CD4-positive, alpha-beta T cell treated with Interleukin-10 for 1 hour (primary cell): ENCODE data around the gene TMX3.

Source experiments
- DNase-seq: peaks from one replicate; pipeline ENCODE4 v3.0.0-alpha.2; 2020

The TMX3 gene

DNA sequence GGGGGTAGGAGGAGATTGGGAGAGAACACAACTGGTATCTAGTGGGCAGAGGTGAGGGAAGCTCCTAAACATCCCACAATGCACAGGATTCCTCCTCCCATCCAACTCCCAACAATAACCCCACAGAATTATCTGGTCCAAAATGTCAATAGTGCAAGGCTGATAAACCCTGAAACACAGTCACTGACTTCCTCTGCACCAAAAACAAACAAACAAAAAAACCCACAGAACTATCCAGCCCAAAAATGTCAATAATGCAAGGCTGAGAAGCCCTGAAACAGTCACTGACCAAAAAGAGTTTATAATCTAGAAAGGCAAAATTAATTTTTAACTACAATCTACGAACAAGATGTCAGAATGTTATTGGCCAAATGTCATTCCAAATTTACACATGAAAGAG lies 9.8 kb downstream of the TMX3 start:
- no peak for DNase-seq

DNA sequence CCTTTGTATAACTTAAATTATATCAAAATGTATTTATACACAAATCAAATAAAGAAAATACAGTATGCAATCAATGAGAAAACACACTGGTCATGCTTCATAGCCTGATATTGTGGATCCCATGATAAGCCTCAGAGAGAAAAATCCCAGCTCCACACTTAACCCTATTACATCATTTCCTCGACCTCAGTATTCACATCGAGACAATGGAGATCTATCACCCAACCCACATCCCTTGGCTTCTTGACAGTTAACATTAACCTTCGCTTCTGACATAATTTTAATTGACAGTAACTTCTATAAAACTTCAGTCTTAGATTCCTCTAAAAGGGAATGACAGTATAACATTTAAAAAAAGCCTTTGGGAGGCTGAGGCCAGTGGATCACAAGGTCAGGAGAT lies 11.6 kb downstream of the TMX3 start:
- no peak for DNase-seq

DNA sequence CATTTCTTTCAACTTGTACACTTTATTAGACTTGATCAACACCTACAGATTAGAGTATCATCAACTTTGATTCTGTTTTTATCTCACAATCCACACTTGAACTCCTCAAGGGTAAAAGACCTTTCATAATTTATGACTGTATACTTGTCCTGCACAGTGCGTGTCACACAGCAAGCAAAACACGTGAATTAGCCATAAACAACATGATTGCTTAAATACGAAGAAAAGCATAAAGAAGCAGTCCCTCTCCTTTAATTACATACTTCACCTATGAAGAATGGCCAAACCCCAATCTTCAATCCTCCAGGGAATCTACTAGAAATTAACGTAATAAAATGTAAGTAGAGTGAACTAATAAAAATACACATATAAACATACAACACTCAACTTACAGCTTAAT lies 13.6 kb downstream of the TMX3 start:
- DNase-seq = no peak

DNA sequence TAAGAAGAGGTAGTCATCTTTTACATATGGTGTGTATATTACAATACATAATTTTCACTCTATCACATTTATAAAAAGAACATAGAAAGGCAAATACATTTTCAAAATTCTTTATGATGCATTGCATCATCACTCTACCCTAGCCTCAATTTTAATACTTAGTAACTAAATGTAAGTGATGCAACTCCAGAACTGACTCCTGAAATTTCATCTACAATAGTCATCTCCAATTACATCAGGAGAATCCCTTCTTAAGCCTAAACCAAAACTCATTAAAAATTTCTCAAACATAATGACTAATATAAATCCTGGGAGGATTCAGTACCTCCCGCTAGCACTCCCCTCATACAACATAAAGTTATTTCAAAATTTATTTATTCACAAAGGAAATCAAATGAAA lies 15.9 kb downstream of the TMX3 start:
- DNase-seq = no peak

DNA sequence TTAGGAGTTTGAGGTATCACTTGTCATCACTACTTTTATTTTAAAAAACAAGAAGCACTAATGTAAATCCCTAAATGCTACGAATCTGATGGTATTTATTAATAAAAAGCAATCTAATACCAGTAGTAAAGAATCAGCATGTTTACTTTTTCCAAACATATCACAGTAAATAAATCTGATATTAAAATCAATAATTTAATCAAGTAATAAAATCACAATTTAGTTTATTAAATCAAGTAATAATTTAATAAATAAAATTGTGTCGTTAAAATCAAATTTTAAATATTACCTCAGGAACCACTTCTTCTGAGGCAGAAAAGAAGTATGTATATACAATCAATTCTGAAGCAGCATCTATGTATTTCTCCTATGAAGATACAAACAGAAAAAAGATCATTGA lies 18.0 kb downstream of the TMX3 start:
- DNase-seq = no peak

DNA sequence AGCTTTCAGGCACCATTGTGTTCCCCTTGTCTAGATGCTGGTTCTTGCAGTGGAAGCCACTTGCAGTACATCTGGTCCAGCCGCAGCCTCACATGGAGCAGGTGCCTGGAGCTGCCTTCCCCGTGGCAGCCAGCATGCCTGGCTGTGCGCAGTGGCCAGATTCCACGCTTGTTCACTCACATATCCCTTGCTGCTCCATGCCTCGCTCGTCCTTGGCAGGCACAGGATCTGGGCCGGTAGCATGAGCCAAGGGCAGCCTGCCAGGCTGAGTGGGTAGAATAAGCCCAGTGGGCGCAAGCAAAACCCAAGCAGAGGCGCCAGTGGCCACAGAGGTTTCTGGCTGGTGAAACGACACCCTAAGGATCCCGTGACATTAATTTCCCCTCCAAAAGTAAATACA lies 20.6 kb downstream of the TMX3 start:
- no peak for DNase-seq

DNA sequence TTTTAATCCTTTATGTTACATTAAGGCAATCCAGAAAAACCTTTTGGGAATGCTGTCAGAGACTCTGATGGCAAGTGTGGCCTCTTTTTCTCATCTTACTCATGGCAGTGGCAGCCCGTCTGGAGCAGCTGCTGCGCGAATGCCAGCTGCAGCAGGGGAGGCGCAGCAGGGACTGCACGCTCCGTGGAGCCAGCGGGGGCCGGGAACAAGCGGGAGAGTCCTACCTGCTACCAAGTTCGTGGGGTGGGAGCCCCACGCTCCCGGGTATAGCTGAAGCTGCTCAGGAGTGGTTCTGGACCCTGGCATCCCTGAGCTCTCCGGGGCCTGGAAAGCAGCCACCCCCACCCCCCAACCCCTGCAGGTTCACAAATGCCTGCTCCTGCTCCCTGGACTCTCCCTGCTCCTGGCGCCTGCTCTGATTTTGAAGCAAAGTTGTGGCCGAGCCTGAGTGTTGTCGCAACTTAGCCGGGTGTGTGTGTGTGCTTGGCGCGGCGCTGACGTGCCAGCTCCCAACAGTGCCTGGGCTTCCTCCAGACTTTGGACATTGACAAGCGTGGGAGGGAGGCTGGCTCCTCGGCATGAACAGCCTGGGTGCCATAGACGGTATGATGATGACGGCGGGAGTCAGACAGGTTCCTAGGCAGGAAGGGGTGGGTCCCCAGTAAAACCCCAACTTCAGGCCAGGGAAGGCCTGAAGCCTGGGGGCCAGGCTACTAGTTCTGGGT lies 21.7 kb downstream of the TMX3 start:
- DNase-seq = no peak

DNA sequence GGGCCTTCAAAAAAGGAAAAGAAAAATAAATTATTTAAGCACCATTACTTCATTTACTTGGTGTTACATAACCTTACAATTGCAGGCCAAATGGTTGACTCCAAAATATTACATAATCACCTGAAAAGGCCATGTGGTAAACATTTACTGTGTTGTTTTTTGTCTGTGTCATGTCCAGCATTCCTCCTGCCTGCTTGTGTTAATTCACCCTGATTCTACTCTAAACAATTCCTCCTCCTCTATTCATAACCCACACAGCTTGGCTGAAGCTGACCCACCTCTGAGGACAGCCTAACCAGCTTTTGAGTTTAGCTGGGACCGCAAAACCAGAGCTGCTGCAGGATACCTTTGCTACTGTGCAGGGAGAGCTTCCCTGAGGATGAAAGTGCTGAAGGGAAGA lies 35.4 kb downstream of the TMX3 start:
- no peak for DNase-seq

DNA sequence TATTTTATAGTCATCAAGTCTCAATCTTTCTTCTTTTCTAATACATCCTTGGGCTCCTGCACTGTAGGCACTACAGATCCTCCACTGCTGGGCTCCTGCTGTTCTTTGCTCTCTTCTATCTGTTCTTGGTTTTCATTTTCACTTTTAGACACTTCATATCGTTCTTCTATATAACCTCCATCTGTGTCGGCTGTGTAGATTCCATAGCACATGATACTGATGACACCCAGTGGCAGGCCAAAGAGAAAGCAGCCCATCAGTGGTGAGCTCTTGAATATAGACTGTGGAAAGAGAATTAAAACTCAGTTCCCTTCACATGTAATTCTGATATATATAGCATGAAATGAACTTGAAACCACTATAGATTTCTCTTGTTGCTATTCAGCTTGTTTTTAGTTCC lies 38.0 kb downstream of the TMX3 start:
- DNase-seq = peak; percentile 6

DNA sequence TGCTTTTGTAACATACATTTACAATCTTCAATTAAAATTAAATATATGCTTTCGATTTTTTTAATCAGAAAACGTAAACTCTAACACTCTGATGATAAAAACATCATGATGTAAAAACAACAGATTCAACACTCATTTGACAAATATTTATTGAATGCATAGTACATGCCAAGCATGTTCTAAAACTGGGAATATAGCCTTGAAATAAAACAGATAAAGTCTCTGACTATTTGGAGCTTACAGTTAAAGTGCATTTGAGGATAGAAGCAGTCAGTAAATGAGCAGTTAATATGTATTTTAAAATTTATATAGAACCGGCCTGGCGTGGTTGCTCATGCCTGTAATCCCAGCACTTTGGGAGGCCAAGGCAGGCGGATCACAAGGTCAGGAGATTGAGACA lies 47.8 kb downstream of the TMX3 start:
- DNase-seq = no peak

DNA sequence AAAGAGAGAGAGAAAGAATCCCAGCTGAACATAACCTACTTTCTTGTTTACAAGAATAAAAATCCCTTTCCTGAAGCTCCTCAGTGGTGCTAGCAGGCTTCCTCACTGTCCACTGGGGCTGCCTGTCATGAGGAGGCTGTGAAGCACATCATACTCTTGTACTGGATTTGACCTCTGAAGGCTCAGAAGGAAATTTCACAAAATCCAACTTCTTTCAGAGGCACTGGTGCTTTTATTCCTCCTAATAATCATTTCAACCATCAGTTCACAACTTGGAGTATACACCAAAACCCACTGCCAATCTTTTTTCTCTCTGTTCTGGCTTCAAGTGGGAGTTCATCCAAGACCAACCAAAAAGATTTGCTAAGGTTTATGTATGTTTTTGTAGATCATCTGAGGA lies 48.5 kb downstream of the TMX3 start:
- DNase-seq = no peak

DNA sequence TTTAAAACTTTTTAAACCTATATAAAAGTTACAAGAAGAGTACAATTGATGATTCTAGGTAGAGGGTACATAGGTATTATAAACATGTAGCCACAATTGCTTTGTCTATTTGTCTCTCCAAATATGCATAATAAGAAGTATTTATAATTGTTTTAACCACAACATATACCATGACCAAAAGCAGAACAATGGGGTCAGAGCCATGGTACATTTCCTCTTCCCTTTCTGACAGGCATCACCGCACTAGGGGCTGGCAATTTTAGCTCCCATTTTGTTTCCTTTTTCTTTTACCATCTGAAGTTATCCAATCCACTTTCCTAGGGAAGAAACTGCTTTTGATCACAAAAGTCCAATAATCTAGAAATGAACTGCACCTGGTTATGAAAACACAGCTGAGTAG lies 49.3 kb downstream of the TMX3 start:
- no peak for DNase-seq

DNA sequence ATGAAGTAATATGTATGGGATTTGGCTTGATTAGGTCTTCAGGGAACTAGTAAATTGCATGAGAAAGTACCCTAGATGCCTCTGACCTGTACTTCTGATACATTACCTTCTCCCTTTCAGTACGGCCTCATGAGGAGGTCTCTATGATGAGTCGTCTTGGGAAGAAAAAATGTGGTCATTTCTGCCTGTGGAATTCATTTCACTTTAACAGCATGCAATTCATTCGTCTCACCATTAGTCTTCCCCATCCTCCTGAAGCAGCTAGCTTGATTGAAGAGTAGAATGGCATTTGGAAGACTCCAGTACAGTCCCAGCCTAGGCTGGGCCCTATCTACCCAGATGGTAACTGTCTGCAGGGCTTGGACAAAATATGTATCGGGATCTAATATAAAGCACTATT lies 52.2 kb downstream of the TMX3 start:
- no peak for DNase-seq

DNA sequence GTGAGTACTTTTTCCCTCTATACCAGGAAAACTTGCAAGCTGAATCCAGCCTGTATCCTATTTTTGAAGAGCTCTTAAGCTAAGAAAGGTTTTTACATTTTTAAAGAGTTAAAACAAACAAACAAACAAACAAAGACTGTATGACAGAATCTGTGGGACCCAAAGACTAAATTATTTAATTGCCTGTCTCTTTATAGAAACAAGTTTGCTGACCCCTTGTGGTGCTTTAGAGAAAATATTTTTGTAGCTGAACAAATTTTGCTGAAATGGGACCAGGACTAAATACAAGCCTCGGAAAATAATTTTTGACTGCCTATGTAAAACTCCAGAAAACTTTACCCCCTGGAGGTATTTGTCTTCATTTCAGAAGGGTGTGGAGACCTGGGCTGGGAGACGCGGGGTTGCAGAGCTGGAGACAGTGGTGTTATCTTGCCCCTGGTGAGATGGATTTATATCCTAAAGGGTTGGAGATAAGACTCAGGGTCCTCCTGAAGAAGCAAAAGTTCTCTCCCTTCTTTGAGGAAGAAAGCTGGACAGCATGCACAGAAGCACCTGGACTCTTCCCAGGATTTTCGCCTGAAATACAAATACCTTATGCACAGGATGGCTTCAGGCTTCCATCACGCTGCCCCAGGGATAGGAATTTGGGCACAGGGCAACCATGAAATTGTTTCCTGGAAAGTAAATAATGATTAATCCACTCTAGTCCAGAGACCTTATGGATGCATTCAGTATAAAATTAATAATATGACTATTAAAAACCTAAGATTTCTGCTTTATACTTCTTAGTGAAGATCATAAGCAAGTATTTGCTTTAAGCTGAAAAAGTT lies 54.3 kb downstream of the TMX3 start:
- DNase-seq = peak; percentile 28

DNA sequence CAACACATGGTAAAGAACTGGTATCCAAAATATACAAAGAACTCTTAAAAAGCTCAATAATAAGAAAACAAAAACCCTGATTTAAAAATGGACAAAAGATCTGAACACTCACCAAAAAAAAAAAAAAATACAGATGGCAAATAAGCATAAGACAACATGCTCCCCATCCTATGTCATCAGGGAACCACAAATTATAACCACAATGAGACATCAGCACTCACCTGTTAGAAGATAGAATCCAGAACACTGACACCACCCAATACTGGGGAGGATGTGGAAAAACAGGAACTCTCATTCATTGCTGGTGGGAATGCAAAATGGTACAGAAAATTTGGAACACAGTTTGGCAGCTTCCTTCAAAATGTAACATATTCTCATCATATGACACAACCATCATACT lies 66.7 kb downstream of the TMX3 start:
- no peak for DNase-seq

DNA sequence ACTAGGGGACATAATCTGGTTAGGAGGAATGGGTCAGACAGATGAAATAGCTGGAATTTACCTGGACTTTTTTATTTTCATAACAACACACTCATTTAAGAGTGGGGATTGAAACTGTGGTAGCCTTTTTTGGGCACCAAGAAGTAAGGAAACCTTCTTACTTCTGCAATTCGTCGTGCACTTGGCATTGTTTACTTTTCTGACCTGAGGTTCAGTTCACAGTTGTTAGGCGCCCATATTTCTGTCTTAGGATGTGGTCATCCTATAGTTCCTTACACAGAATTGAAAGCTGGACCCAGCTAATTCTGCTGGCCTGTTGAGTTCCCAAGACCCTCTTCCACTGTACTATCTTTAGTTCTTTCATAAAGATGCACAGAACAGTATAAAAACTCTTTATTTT lies 72.9 kb downstream of the TMX3 start:
- no peak for DNase-seq

DNA sequence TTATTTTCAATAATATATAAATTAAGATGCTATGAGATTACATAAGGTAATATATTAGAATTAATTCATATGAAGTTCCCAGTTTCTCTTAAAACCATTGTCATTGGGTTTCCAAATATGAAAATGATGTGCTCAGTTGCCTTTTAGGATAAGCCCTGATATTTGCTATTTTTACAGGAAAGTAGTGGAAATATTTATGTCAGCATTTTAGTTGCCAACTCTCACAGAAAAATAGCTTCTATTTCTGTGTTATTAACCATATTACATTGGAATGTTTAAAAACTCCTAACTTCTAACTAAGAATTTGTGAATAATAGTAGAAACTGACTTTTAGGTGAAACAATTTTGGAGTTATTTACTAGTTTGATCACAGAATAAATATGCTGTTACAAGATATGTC lies 74.0 kb downstream of the TMX3 start:
- DNase-seq = no peak

DNA sequence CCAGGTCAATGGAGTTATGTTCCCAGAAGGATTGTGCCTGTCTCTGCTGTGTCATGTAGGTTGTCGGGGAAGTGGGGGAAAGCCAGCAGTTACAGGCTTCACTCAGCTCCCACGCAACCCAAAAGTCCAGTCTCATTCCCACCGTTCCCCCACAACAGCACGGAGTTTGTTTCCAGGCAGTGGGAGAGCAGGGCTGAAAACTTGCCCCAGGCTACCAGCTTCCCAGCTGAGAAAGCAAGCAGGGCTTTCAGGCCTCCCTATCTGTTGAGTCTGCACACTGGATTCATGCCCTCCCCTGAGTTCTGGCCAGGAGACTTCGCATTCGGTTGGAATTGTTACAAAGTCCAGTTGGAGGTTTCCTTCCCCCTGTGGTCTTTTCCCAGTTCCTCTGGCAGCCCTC lies 76.3 kb downstream of the TMX3 start:
- no peak for DNase-seq

DNA sequence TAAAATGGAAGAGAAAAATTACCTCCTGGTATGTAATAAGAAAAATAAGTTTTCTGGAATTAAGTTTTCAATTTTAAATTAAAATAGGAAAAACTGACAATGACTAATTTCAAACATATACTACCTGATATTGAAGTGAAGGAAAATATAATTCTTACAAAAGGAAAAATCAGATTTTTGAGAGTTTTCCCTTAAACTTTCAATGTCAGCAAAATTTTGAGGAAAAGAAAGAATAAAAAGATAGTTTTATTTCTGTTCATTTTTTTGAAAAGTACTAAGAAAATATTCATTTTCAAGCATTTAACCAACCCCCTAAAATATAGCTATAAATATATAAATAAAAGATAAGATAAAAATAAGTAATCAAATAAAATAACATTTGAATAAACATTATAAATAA lies 87.1 kb downstream of the TMX3 start:
- no peak for DNase-seq
